Endothelial cell of umbilical vein (primary cell): ENCODE measurements around the gene C2orf42. TPM values are rescaled to one million over a fixed set of nuclear protein-coding genes. Genes with fewer than 3 reads are reported as not detected.
"Not testable (repeated sequence)": the region's sequence is repeated elsewhere in the genome, so short reads cannot be mapped to it uniquely, and the experiment has no call there.

Experiments used
- BruUV-seq: library from RNA; stranded (reverse); fragments of 400-500 nt; replicated peaks from 2 replicates; lab custom pipeline; 2021; lab: Mats Ljungman, UMichigan
- CTCF ChIA-PET: fragments of 300-600, 350-600 bp; sonication (Branson Sonifier 250); formaldehyde crosslinking; loops from one replicate; lab custom pipeline; 2021; ENCODE audit warnings: antibody characterized with exemption, inconsistent platforms; lab: Charles Lee
- POLR2A ChIA-PET: fragments of 300-600, 350-600 bp; sonication (Branson Sonifier 250); formaldehyde crosslinking; loops from one replicate; lab custom pipeline; 2021; ENCODE audit warnings: antibody characterized with exemption, inconsistent platforms; lab: Charles Lee
- DNase-seq: peaks from one replicate; pipeline ENCODE4 v3.0.0-alpha.2; 2011; ENCODE audit warnings: low read depth, low spot score
- FAIRE-seq: peaks from 2 replicates; lab custom pipeline; 2011; peaks lifted over from hg19 to GRCh38; lab: Jason Lieb, UNC
- H2AFZ ChIP-seq: 2 replicates; pipeline ENCODE4 v1.6.0; 2012; ENCODE audit warnings: low read depth, low read length, control low read depth, inconsistent platforms
- H3K27ac ChIP-seq: 2 replicates; pipeline ENCODE4 v1.5.1; 2011; ENCODE audit warnings: low read depth, mild to moderate bottlenecking, control low read depth, low read length, moderate library complexity; ENCODE audit not compliant: insufficient read depth
- H3K27me3 ChIP-seq, 2 experiments: 2 replicates each; pipeline versions ENCODE4 v1.6.0 to v1.6.1; 2011; ENCODE audit warnings: low read length in 2 of 2, mixed read lengths in 1 of 2; ENCODE audit not compliant: control insufficient read depth in 2 of 2, insufficient read depth in 2 of 2
- H3K36me3 ChIP-seq, 2 experiments: 2 replicates in 1 of 2; 3 replicates in 1 of 2; pipeline ENCODE4 v1.5.1; 2011; ENCODE audit warnings: low read length in 2 of 2, mild to moderate bottlenecking in 1 of 2, moderate library complexity in 1 of 2; ENCODE audit not compliant: control insufficient read depth in 2 of 2, insufficient read depth in 2 of 2; ENCODE audit errors: extremely low read depth in 1 of 2
- H3K4me1 ChIP-seq: 3 replicates; pipeline ENCODE4 v1.5.1; 2011; ENCODE audit warnings: mild to moderate bottlenecking, low read length; ENCODE audit not compliant: control insufficient read depth, insufficient read depth; ENCODE audit errors: extremely low read depth
- H3K4me2 ChIP-seq: 2 replicates; pipeline ENCODE4 v1.6.1; 2011; ENCODE audit warnings: low read length, control low read depth, mixed read lengths; ENCODE audit not compliant: insufficient read depth
- H3K4me3 ChIP-seq, 3 experiments: fragments of 200-600 bp in 1 of 3; sonication (generic), shearing (Covaris generic) in 1 of 3; replicated peaks in 1 of 3; 2 replicates each; pipeline ENCODE4 v1.5.1; 2011 to 2016; ENCODE audit warnings: control low read depth in 3 of 3, low read length in 3 of 3, mild to moderate bottlenecking in 2 of 3, inconsistent platforms in 1 of 3, low read depth in 1 of 3, moderate library complexity in 1 of 3; ENCODE audit not compliant: insufficient read depth in 1 of 3
- H3K79me2 ChIP-seq: 2 replicates; pipeline ENCODE4 v1.6.0; 2012; ENCODE audit warnings: low read length, inconsistent platforms; ENCODE audit not compliant: control insufficient read depth, insufficient read depth
- H3K9ac ChIP-seq: replicated peaks from 2 replicates; pipeline ENCODE3; 2011; ENCODE audit warnings: low read length, control low read depth; ENCODE audit not compliant: insufficient read depth; ENCODE audit errors: extremely low read depth
- H3K9me1 ChIP-seq: replicated peaks from 3 replicates; pipeline ENCODE4 v1.6.0; 2011; ENCODE audit warnings: mild to moderate bottlenecking, low read length; ENCODE audit not compliant: control insufficient read depth, insufficient read depth; ENCODE audit errors: extremely low read depth
- H3K9me3 ChIP-seq: replicated peaks from 2 replicates; pipeline ENCODE4 v1.5.1; 2012; ENCODE audit warnings: low read length, inconsistent platforms; ENCODE audit not compliant: control insufficient read depth, insufficient read depth
- H4K20me1 ChIP-seq: replicated peaks from 2 replicates; pipeline ENCODE3; 2011; ENCODE audit warnings: mild to moderate bottlenecking, low read length; ENCODE audit not compliant: control insufficient read depth, insufficient read depth; ENCODE audit errors: extremely low read depth
- JUN ChIP-seq: IDR thresholded peaks from 2 replicates; pipeline ENCODE4 v1.6.1; 2011; ENCODE audit warnings: borderline replicate concordance, low read depth; ENCODE audit not compliant: insufficient read length, insufficient read depth
- dilution Hi-C: fragments of 300-500 bp; cut with MboI; formaldehyde crosslinking; loops from one replicate; pipeline ENCODE4 v1.15.0; 2019; ENCODE audit warnings: low sequenced_read_pairs; ENCODE audit not compliant: extremely low pct_ligation_motif_present
- intact Hi-C: fragments of 100-400 bp; cut with micrococcal nuclease; formaldehyde crosslinking; loops from one replicate; pipeline ENCODE4 v1.10.0; 2022
- polyA plus RNA-seq, 4 experiments: library from polyadenylated mRNA; depleted of rRNA in 3 of 4; stranded (reverse) in 3 of 4; unstranded in 1 of 4; fragments of >200 nt; gene quantifications; 2 replicates each; pipeline versions ENCODE4 v1.2.1 to v1.2.3, GENCODE V29; 2011 to 2012; ENCODE audit warnings: missing spikeins in 1 of 4
- total RNA-seq: library from RNA; stranded (reverse); gene quantifications from 2 replicates; pipeline ENCODE4 v1.2.3, GENCODE V29; 2021

C2orf42 gene
- total and polyA plus RNA-seq, 2 donors (not counting 3 experiments of a cell fraction or from before 2014, with no cell fraction given) = 7.9 to 13.1 TPM

DNA sequence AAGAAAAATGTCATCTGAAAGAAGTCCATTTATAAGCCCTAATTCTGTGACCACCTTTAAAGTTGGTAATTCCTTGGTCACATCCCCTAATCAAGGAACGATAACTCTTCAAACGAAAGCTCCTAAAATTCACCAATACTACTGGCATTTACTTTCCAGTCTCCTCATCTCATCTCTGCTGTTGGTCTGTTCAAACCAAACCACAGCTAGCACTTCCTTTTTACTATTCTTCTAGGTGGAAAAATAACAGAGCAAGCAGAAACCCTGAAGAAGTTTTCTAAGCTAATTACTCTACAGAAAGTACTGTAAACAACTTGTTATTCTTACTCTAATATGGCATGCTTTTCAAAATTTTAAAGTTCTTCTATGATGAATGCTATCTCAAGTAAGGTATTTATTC lies 36.0 kb upstream of the C2orf42 start:
- Histone ChIP-seq H4K20me1 (no peaks in the 10 kb centered on the region), H3K4me1 (no peaks in the 10 kb centered on the region), H3K27me3 (no peaks in the 10 kb centered on the region), H3K79me2 (peaks cover 5% of the 10 kb centered on the region), H3K9ac (no peak overlapping the region), H3K27ac (no peak overlapping the region), H3K9me1 (no peaks in the 10 kb centered on the region), H3K9me3 (no peaks in the 10 kb centered on the region), H3K4me3 (no peak overlapping the region), H3K36me3 (peaks cover 25 to 38% of the 10 kb centered on the region in 2 experiments), H3K4me2 (no peak overlapping the region), H2AFZ (no peak overlapping the region)
- dilution Hi-C loops = no loop called here
- intact Hi-C loops = no loop called here
- FAIRE-seq = no peak
- BruUV-seq = TSS peak; percentile 3
- TF ChIP-seq JUN = no peak
- no peak for DNase-seq
- POLR2A ChIA-PET = no interaction called here
- CTCF ChIA-PET = interaction anchor here (1.2 to 1.3 kb wide), 5 partner anchors 9 to 502 kb away, joined by 3 to 4 read pairs (median 4); no protein-coding TSS in a partner anchor

DNA sequence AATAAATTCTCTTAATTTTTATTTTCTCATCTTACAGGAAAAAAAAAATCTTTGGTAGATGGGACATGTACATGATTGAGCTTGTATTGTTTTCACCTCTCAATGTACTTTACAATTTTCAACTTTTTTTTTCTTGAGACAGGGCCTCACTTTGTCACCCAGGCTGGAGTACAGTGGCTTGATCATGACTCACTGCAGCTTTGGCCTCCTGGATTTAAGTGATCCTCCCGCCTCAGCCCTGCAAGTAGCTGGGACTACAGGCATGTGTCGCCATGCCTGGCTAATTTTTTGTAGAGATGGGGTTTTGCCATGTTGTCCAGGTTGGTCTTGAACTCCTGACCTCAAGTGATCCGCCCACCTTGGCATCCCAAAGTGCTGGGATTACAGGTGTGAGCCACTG lies 32.5 kb upstream of the C2orf42 start:
- dilution Hi-C loops, CTCF ChIA-PET, H2AFZ ChIP-seq, POLR2A ChIA-PET, H3K27ac ChIP-seq, H3K9me3 ChIP-seq, DNase-seq, intact Hi-C loops, H3K9ac ChIP-seq, FAIRE-seq, BruUV-seq, H3K79me2 ChIP-seq, H3K4me1 ChIP-seq, H3K4me3 ChIP-seq, H3K9me1 ChIP-seq, H3K27me3 ChIP-seq, H4K20me1 ChIP-seq, H3K4me2 ChIP-seq: not testable (repeated sequence)
- H3K36me3 ChIP-seq = peaks cover 33 to 48% of the 10 kb centered on the region in 2 experiments
